Activated CD4-positive, alpha-beta T cell treated with anti-CD3 and anti-CD28 coated beads, Interleukin-2, Interleukin-6, amounts not matched to agents 100 ng/mL and 50 ng/mL, durations not matched to agents 16 hours and 8 hours (primary cell): ENCODE results near the gene CAMK1G.

ENCODE experiments used
- DNase-seq: peaks from one replicate; pipeline ENCODE4 v3.0.0-alpha.2; 2020

CAMK1G gene

DNA sequence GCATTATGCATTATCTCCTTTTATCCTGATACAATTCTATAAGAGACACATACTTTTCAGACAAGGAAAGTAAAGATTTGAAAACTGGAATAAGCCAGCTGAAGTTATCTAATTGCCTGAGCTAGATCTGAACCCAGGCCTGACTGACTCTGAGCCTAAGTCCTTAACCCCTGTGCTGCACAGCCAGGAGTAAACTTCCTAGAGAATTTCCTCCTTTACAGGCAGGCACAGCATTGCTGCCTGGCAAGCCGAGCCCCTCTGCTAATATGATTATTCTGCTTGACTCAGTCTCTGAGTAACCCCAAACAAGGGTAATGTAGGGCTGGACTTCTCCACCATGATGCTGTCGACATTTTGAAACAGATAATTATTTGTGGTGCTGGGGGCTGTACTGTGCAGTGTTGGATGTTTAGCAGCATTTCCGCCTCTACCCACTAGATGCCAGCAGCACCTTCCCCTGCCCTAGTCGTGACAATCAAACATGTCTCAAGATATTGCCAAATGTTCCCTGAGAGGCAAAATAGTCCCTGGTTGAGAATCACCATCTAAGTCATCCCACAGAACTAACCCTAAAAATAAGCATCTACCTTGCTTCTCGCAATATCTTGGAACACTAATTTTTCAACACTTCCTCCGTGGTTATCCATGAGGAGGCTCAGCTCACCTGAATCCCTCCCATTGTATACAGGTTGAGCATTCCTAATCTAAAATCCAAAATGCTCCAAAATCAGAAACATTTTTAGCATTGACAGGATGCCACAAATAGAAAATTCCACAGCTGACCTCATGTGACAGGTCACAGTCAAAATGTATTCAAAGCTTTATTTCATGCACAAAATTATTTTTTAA lies 18.5 kb downstream of the CAMK1G start:
- DNase-seq = peak; percentile 51

DNA sequence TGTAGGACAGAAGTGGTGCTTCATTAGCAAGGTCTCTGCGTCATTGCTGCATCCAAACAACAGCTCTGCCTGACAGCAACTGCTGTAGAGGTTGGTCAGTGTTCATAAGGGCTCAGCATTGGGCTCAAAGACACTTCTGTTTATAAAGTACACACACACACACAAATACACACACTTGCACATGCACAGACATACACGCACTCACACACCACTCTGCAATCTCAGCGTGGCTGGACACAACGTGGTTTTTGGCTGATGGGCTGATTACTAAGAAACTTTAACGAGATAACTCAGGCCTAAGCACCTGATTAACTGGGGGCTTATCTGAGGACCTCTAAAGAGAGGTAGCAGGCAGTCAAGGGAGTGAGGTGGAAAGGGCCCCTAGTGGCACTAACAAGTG lies 20.4 kb downstream of the CAMK1G start:
- no peak for DNase-seq

DNA sequence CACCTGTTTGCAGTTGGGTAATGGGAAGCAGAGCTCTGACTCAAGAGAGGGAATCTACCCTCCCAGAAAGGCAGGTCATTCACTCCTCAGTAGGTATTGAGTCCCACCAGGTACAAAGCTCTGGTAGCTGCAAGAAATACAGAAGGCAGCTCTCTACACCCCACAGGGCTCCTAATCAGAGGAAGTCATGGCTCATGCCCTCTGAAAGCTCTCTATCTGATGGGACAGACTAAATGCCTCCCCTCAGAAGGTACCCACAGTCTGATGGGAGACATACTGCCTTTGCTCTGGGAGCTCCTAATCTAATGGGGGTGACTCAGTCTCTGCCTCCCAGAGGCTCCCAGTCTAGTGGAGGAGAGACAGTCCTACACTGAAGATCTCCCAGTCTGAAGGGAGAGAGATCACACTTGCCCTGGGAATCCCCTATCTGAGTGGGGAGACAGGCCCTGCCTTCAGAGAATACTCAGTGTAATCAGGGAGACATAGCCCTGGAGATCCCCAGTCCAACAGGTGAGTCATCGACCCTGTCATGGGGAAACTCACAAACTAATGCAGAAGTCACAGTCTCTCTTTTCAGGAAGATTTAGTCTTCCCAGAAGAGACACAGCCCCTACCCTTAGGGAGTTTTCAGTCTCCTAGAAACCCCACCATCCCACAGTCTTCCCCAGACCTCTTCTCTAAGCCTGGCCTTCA lies 23.7 kb downstream of the CAMK1G start:
- peak; percentile 52 for DNase-seq

DNA sequence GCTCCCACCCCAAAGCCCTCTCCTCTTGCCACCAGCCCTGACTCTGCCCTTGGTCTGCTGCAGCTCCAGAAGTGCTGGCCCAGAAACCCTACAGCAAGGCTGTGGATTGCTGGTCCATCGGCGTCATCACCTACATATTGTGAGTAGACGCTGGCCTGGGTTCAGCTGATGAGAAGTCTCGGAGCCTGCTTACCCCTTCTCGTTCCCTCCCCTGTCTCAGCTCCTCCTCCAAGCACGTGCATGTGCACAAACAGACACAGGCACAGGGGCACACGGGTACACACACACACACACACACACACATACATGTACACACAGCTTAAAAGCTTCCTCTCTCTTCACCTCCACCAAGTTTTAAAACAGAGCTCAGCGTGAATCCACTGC lies 24.3 kb downstream of the CAMK1G start:
- DNase-seq = no peak

DNA sequence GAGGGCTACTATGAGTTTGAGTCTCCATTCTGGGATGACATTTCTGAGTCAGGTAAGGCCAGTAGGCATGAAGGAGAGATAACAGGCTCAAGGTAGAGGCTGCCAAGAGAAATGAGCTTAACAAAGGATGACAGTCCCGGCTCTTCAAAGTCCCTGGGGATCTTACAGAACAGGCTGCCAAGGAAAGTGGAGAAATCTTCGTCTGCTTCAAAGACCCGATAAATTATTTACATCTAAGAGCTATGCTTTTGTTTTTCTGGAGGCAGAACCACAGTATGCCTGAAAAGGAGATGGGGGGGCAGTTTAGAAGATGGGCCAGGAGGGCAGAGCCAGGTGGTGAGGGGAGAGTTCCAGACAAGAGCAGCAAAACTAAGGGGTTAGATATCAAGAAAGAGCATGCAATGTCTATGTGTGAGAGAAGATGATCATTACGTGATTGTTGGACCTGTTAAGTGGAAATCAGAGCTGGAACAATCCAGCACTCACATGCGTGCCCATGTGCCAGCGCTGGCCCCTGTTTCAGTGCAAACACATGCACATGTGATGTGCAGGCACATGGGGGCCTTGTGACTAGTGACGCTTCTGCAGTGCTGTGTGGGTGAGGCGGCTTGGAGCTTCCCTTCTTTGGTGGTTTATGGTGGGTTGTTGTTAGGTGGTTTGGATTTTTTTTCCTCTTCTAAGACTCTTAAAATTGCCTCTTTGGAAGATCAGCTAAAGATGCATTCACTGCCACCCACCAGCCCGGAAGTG lies 25.7 kb downstream of the CAMK1G start:
- no peak for DNase-seq

DNA sequence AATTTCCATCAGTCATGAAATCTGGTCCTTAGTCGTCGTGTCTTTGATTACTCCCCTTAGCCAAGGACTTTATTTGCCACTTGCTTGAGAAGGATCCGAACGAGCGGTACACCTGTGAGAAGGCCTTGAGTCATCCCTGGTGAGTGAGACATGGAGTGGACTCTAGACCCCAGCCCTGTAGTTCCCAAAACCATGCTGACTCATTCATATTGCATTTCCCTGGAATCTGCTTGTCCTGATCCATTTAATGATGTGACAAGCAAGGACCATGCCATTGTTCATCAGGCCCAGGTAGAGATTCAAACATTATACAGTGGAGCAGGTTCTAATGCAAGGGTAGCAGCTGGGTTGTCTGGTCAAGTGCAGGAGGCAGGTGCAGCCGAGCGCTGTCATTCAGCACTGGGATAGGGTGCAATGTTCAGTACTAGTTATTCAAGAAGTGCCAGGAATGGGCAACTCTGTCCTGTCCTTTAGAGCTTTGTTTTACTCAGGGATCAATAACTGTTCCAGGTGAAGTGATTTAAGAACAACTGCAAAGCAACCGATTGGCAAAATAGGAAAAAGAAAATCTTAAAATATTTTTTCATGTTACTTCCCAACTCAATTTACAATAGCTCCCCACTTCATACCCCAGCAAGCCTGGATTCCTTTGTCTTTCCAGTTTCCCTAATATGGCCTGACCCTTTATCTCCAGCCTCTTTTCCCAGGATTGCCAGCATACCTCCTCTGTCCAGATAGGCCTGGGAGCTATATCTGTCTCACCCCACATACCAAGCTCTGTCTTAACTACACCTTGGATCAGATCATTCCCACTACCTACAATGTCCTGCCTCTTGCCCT lies 26.5 kb downstream of the CAMK1G start:
- DNase-seq = no peak

DNA sequence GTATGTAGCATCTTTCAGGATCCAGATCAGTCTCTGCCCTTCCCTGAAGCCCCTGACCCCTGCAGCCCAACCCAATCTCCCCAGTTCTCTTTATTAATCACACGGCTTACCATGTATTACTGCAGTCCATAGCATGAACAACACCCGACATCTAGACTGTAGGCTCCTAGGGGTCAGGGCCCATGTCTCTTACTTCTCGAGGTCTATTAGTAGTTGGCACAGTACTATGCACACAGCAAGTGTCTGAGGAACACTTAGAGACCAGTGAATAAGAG lies 27.1 kb downstream of the CAMK1G start:
- DNase-seq = no peak

DNA sequence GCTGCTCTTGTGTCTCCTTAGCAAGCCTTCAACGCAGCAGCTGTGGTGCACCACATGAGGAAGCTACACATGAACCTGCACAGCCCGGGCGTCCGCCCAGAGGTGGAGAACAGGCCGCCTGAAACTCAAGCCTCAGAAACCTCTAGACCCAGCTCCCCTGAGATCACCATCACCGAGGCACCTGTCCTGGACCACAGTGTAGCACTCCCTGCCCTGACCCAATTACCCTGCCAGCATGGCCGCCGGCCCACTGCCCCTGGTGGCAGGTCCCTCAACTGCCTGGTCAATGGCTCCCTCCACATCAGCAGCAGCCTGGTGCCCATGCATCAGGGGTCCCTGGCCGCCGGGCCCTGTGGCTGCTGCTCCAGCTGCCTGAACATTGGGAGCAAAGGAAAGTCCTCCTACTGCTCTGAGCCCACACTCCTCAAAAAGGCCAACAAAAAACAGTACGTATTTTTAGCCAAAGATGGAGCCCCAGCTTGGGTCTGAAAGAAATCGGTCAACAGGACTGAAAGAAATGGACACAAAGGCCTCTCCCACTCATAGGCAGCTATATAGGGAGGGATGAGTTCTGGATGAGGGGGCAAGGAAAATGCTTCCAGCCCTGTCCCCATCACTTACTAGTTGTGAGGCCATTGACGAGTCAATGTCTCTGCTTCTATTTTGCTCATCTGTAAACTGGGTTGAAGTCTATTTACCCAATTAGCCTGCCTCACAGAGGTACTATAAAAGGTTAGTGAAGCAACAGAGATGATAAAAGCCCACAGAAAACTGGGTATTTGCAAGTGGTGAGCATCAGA lies 28.5 kb downstream of the CAMK1G start:
- DNase-seq = peak; percentile 4

DNA sequence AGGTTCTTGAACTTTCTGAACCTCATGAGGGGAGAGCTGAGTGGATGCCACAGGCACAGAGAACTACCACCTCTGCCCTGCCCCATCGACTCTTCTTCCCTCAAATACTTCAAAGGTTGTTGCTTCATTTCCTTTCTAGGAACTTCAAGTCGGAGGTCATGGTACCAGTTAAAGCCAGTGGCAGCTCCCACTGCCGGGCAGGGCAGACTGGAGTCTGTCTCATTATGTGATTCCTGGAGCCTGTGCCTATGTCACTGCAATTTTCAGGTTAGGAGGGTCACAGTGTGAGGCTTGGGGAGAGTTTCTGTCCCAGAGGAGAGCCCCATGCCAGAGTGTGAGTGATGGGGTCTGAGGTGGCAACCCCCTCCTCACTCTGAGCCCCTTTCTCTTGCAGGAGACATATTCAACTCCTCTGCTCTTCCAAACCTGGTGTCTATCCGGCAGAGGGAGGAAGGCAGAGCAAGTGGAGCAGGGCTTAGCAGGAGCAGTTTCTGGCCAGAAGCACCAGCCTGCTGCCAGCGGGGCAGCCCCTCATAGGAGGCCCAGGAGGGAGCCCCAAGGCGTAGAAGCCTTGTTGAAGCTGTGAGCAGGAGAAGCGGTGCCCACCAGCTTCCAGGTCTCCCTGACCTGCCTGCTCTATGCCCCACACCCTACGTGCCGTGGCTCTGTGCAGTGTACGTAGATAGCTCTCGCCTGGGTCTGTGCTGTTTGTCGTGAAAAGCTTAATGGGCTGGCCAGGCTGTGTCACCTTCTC lies 29.3 kb downstream of the CAMK1G start:
- peak; percentile 3 for DNase-seq

DNA sequence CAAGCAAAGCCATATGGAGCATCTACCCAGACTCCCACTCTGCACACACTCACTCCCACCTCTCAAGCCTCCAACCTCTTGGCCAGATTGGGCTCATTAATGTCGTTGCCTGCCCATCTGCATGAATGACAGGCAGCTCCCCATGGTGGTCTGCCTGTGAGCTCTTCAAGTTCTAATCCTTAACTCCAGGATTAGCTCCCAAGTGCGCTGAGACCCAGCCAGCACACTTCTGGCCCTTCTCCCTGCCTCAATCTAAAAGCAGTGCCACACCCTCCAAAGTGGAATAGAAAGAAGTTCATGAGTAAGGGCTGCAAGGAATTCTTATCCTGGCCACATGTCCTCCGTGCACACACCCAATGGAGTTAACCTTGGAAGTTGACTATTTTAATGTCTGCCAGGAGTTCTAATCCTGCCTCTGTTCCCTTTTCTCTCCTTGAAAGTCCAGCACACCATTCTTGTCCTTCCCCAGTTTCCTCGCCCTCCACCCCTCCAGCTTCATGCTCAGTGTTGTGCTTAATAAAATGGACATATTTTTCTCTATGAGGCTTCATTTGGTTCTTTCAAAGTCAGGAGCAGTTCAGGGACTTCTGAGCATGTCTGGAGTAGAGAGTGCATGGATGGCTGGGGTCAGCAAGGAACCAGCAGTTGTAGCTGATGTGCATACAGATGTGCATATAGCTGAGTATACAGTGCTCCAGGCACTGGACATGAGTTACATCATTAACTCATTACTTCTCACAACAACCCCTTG lies 30.1 kb downstream of the CAMK1G start:
- no peak for DNase-seq

DNA sequence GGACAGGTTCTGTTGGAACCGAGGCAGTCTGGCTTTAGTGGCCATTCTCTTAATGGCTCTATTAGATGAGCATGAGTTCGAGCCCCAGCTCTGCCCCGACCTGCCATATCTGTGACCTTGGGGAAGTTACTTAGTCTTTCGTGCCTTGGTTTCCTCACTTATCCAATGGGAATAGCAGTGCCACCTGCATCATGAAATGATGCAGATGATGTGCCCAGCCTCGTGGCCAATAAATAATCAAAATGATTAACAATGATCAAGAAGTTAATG lies 30.6 kb downstream of the CAMK1G start:
- no peak for DNase-seq

DNA sequence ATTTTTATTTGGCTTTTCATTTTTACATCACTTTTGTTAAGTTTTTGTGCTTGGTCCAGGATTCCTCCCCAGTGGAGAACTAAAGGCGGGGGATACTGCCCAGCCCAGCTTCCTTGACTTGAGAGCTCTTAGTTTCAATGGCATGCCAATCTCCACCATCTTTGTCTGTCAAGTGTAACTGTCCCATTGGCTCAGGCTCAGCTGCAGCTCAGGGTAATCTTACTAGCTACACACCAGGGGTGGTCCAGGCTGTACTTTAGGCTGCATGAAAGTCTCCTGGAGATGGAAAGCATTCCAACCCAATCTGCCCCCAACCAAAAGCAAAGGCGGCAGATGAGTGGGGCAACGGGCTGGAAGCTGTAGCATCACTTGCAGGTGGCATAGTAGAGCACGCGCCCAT lies 31.4 kb downstream of the CAMK1G start:
- no peak for DNase-seq

DNA sequence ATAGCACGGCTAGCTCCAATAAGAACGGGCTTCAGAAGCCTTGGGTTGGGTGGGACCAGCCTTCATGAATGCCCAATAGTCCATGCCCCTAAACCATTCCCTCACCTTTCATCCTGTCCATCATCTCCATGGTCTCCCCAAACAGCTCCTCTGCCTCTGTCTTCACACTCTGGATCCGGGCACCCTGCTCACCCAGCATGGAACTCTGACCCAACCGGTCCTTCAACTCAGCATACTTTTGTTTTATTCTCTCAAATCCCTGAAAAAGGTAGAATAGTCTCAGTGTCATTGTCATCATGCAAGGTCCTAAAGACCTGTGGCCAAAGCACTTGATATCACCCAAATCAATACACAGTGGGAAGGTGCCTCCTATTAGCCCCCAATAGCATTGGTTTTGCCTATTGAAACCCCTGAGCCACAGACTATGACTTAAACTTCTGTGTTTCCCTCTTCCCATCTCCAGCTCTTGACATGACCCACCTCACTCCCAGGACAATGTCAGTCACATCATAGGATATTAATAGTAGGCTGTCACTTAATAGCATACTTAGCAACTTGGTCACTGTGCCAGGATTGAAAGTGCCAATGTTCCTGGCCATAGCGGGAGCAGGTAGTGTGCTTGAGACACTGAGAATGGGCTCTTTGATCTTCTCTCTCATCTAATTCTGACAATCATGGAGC lies 33.0 kb downstream of the CAMK1G start:
- DNase-seq = no peak

DNA sequence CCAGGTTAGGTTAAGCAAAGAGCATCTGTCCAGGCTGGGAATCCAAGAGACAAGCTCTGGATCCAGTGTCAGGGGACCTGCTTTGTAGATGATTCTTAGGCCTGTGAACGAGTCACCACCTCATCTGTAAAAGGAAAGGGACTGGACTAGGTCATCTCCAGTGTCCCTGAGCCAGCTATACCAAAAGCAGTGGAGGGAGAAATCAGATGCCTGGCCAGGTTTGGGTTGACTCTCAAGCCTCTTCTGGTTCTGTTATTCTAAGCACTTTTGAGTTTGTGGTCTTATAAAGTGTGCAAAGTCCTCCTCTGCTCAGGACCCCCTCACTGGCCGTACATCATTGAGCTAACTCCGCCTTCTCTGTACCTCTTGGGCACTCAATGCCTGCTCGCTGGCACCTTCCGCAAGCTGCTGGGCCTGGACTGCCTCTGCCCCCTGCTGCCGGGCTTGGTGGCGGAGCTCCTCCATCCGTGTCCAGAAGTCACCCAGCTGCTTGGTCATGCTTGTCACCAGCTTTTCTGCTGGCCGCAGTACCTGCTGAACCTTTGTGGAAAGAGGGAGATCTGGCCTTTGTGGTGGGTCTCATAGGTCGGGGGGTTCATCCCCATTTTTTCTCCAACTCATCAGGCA lies 33.6 kb downstream of the CAMK1G start:
- no peak for DNase-seq

DNA sequence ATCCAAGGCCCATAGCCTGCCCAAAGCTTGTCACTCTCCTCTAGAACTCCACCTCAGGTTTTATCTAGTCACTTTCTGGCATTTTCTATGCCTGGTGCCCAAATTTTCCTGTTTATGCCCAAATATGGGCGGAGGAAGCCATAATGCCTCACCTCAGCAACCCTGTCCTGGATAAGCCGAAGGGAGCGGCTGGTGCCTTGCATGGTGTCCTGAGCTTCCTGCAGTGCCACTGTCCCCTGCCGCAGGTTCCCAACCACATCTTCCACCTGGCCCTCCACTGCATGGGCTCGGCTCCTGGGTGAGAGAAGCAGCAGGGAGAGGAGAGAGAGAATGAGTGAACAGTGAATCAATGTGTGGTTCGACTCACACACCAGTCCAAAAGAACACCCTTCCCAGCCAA lies 34.2 kb downstream of the CAMK1G start:
- DNase-seq = no peak

DNA sequence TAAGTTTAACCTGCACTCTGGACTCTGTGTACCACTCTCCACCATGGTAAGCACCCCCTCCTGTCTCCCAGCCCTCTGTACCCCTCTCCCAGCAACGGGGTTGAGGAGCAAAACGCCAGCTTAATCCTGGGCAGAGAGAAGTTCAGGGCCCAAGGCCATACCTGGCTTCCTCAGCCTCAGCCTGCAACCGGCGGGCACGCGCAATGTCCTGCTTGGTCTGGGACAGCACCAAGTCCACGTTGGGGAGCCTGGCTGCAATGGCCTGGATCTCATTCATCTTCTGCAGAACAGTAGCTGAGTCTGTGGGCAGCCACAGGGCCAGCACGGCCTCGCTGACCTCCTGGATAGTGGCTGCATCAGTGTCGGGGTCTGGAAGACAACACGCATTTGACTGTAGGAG lies 34.8 kb downstream of the CAMK1G start:
- no peak for DNase-seq

DNA sequence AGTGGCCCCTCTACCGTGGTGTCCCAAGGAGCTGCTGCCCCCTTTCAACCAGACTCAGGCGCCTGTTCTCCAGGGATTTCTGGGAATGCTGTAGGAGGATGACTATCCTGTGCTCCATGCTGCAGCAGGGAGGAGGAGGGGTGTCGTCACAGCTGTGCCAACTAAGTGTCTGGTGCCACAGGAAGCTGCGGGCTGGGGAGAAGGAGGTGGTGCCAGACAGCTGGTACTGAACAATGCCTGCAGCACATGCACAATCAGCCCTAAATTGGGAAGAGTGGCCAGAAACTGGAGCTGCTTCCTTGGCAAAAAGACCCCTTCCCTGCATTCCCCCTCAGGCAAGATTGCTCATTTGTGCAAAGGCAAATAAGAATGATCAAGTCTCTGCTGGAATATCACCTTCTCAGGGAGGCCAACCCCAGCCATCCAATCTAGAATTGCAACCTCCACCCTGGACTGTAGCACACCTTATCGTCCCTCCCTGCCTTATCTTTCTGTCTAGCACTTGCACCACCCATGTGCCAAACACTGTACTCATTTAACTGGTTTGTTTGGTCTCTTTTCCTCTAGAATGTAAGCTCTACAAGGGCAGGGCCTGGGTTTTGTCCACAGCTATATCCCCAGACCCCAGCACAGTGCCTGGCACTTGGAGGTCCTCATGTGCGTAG lies 35.4 kb downstream of the CAMK1G start:
- no peak for DNase-seq

DNA sequence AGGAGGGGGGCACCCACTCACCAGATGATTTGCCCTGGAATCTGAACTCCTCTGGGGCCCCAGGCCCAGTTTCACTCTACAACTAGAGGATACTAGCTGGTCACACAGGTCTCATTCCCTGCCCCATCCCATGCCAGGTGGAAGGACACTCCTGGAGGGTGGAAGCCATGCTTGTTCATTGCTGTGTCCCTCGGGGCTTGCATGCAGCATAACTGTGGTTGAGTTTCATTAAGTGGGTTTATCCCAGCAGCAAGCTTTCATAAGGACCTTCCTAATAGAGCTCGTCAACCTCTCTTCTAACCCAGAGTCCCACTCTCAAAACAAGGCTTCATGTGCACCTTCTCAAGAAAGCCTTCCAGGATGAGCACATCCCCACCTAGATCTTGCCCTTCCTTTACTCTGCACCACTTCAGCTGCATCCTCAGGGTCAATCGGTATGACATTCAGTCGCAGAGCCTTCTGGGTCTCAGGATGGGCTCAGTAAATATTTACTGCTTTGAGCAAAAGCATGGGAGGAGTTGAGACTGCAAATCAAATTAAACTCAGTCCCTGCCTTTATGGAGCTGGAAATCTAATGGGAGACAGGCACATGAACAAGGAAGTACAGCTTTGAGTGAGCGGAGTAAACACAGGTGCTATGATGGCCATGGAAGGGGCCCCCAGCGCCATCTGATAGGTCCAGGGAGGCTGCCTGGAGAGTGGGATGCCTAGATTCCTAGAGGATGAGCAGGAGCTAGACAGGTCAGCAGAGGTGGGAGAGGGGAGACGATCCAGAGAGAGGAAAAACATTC lies 36.4 kb downstream of the CAMK1G start:
- no peak for DNase-seq

DNA sequence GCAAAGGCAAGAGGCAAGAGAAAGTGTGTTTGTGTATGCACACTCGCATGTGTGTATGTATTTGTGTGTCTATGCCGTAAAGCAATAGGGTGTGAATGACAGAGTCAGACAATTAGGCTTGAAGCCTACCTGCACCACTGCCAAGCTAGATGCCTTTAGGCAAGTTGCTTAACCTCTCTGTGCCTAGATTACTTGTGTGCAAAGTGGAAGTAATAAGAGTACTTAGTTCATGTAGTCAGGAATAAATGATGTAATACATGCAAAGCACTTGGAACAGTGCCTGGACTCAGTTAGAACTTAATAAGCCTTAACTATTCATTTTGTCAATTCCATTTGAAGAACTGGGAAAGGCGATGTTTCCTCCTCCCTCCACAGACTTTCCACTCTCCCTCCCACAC lies 37.0 kb downstream of the CAMK1G start:
- DNase-seq = no peak
